ENCODE results near the gene PRSS35. TPM values are rescaled to one million over a fixed set of nuclear protein-coding genes. Genes with fewer than 3 reads are reported as not detected.

The PRSS35 gene
- total RNA-seq, 1 experiment from 2014 or later: 1.7 TPM

- Histone ChIP-seq H2BK12ac (ENCODE audit: insufficient read length, low read depth, low read length) (no peak overlapping the region), H3K23me2 (ENCODE audit: insufficient read length, low read depth, low read length, poor library complexity, severe bottlenecking) (no peaks in the 10 kb centered on the region), H3K9me3 (ENCODE audit: control insufficient read depth, low read depth, low read length) (no peaks in the 10 kb centered on the region), H3K27me3 (ENCODE audit: insufficient read depth, low read length) (no peaks in the 10 kb centered on the region), H4K5ac (ENCODE audit: insufficient read length, low read depth, low read length) (no peak overlapping the region), H2AK5ac (ENCODE audit: insufficient read length, low read length) (no peak overlapping the region), H2BK5ac (ENCODE audit: insufficient read length, low read length) (no peak overlapping the region), H3K79me2 (ENCODE audit: insufficient read depth, low read length) (no peaks in the 10 kb centered on the region), H4K91ac (ENCODE audit: insufficient read length, low read depth, low read length) (no peak overlapping the region), H3K18ac (ENCODE audit: insufficient read length, low read depth, low read length) (no peak overlapping the region), H2BK20ac (ENCODE audit: low read depth, low read length, poor library complexity, severe bottlenecking) (no peak overlapping the region), H3K4me1 (ENCODE audit: insufficient read depth, low read length) (no peaks in the 10 kb centered on the region), H3K23ac (ENCODE audit: insufficient read length, low read depth, low read length) (no peak overlapping the region), H3T11ph (ENCODE audit: low read length) (no peak overlapping the region), H4K8ac (replicated peaks; ENCODE audit: insufficient read length, low read depth, low read length) (no peak overlapping the region), H3K27ac (ENCODE audit: insufficient read length, low read depth, low read length) (no peak overlapping the region), H2AFZ (ENCODE audit: low read length) (no peak overlapping the region), H4K20me1 (ENCODE audit: control insufficient read depth, insufficient read depth, insufficient read length) (no peaks in the 10 kb centered on the region), H3K4ac (ENCODE audit: low read depth, low read length) (no peak overlapping the region), H3K79me1 (ENCODE audit: insufficient read depth, low read depth, low read length, poor library complexity, severe bottlenecking) (no peaks in the 10 kb centered on the region), H2BK15ac (ENCODE audit: low read depth, low read length) (no peak overlapping the region), H3K14ac (ENCODE audit: insufficient read depth, low read length) (no peak overlapping the region), H2BK120ac (ENCODE audit: low read depth, low read length, poor library complexity, severe bottlenecking) (no peak overlapping the region), H3K56ac (ENCODE audit: insufficient read length, low read depth, low read length) (no peak overlapping the region), H3K4me2 (ENCODE audit: insufficient read depth, insufficient read length, low read length) (no peak overlapping the region), H3K9ac (ENCODE audit: extremely low read depth, insufficient read length, low read length) (no peak overlapping the region)
- peak overlapping the region in 2 of 3 experiments; percentile 17 to 67; a peak in 2 of 7 replicates for H3K27ac Mint-ChIP-seq
- no peak for DNase-seq
- no peak for TF ChIP-seq CTCF (conservative IDR thresholded peaks at IDR 0.05)
- H3K4me1 Mint-ChIP-seq: peaks cover 0 to 9% of the 10 kb centered on the region in 2 experiments; a peak in 3 of 4 replicates
- no CpG with 5 or more reads among the region's 2 CpGs for WGBS (ENCODE audit: extremely low coverage, insufficient read length, low lambda C conversion rate)
- H3K36me3 Mint-ChIP-seq (ENCODE audit: insufficient read depth in 1 of 3, low read depth in 3 of 3): no peaks in the 10 kb centered on the region
- no peaks in the 10 kb centered on the region for H3K27me3 Mint-ChIP-seq (ENCODE audit: low read depth)
- no peak overlapping the region for H3K4me3 Mint-ChIP-seq
- H3K9me3 Mint-ChIP-seq: no peaks in the 10 kb centered on the region; a peak in 1 of 5 replicates
Observed at GRCh38 chr6:83490217-83490807, 22.0 kb upstream of the PRSS35 start.
